Tibial nerve (tissue), 3 donors: ENCODE data around the gene KMO.

ENCODE experiments used
- POLR2A ChIP-seq, 2 donors: fragments of 450-650 bp; IDR thresholded peaks; one replicate each; pipeline ENCODE4 v1.6.1; 2017; ENCODE audit warnings: antibody characterized with exemption in 2 of 2, mild to moderate bottlenecking in 2 of 2, moderate library complexity in 2 of 2
- TF ChIP-seq, protein P1 (sequence below), 5 experiments: fragments of 200-600 bp in 3 of 5; fragments of 450-650 bp in 2 of 5; sonication (generic) in 3 of 5; IDR thresholded peaks; one replicate each; pipeline ENCODE4 v1.5.1; 2016 to 2019; ENCODE audit warnings: antibody characterized with exemption in 5 of 5, mild to moderate bottlenecking in 3 of 5, moderate library complexity in 2 of 5

DNA sequence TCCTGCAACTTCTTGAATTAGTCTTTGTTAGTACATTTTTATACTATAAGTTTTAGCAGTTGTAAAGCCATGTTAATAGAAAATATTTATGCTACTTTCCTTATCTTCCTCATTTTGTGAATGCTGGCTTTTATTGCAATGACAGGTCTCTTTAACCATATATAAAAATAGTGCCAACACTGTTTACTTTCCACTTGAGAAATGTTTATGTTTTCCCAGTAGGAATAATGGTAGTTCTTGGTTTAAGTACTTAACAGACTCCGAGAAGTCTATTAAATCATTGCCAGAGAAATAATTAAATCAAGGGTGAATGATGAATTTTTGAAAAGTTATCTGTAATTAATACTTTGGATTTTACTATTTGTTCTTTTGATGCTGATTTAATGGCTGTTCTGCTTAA is 98.3 kb downstream of the KMO start:
- TF ChIP-seq, protein P1, sequence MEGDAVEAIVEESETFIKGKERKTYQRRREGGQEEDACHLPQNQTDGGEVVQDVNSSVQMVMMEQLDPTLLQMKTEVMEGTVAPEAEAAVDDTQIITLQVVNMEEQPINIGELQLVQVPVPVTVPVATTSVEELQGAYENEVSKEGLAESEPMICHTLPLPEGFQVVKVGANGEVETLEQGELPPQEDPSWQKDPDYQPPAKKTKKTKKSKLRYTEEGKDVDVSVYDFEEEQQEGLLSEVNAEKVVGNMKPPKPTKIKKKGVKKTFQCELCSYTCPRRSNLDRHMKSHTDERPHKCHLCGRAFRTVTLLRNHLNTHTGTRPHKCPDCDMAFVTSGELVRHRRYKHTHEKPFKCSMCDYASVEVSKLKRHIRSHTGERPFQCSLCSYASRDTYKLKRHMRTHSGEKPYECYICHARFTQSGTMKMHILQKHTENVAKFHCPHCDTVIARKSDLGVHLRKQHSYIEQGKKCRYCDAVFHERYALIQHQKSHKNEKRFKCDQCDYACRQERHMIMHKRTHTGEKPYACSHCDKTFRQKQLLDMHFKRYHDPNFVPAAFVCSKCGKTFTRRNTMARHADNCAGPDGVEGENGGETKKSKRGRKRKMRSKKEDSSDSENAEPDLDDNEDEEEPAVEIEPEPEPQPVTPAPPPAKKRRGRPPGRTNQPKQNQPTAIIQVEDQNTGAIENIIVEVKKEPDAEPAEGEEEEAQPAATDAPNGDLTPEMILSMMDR (IDR thresholded peaks at IDR 0.05), result no peak
- TF ChIP-seq POLR2A (IDR thresholded peaks at IDR 0.05), result no peak
